WTC11 (cell line): ENCODE results near the gene MAOA.

Experiments
- ATF1 ChIP-seq: sonication (generic); formaldehyde crosslinking; IDR thresholded peaks from 2 replicates; pipeline ENCODE4 v1.8.1; 2023; ENCODE audit warnings: mild to moderate bottlenecking, moderate library complexity, missing genetic modification reagents
- CTCF ChIP-seq: fragments of 200-600 bp; IDR thresholded peaks from 2 replicates; pipeline ENCODE4 v1.8.0; 2022; ENCODE audit warnings: antibody characterized with exemption
- E2F1 ChIP-seq: sonication (generic); formaldehyde crosslinking; IDR thresholded peaks from 2 replicates; pipeline ENCODE4 v1.8.0; 2022; ENCODE audit warnings: mild to moderate bottlenecking, missing genetic modification reagents
- FOXP1 ChIP-seq: sonication (generic); formaldehyde crosslinking; IDR thresholded peaks from 2 replicates; pipeline ENCODE4 v1.8.0; 2022; ENCODE audit warnings: missing genetic modification reagents, mild to moderate bottlenecking, moderate library complexity, borderline replicate concordance
- NFE2L1 ChIP-seq: sonication (generic); formaldehyde crosslinking; IDR thresholded peaks from 2 replicates; pipeline ENCODE4 v1.8.1; 2023; ENCODE audit warnings: missing genetic modification reagents
- RORB ChIP-seq: fragments of 250-450 bp; sonication (Bioruptor Pico); IDR thresholded peaks from 2 replicates; pipeline ENCODE4 v1.9.0; 2021; ENCODE audit warnings: mild to moderate bottlenecking
- USF1 ChIP-seq: sonication (generic); formaldehyde crosslinking; IDR thresholded peaks from 2 replicates; pipeline ENCODE4 v1.8.0; 2022; ENCODE audit warnings: mild to moderate bottlenecking, missing genetic modification reagents
- ZNF281 ChIP-seq: sonication (generic); formaldehyde crosslinking; IDR thresholded peaks from 2 replicates; pipeline ENCODE4 v1.8.0; 2023; ENCODE audit warnings: mild to moderate bottlenecking, missing genetic modification reagents

GRCh38 chrX:43688586-43688985 lies 32.5 kb downstream of the MAOA start:
- TF ChIP-seq CTCF (no peak), E2F1 (CRISPR knock-in tag) (no peak), NFE2L1 (CRISPR knock-in tag) (no peak), ZNF281 (CRISPR knock-in tag) (no peak), ATF1 (CRISPR knock-in tag) (no peak), USF1 (CRISPR knock-in tag) (no peak), RORB (CRISPR knock-in tag) (no peak), FOXP1 (no peak)
